Muscle of leg (tissue), 11 donors: Measurements from ENCODE around the gene ATP2C1. TPM values are rescaled to one million over a fixed set of nuclear protein-coding genes. Genes with fewer than 3 reads are reported as not detected.

Source experiments
- DNase-seq: peaks from one replicate; pipeline ENCODE4 v3.0.0; 2013
- H3K27ac ChIP-seq: one replicate; pipeline ENCODE4 v1.5.1; 2013; ENCODE audit warnings: mild to moderate bottlenecking, low read length, control low read depth
- H3K27me3 ChIP-seq: one replicate; pipeline ENCODE4 v1.6.1; 2013; ENCODE audit warnings: low read length; ENCODE audit not compliant: control insufficient read depth, insufficient read depth
- H3K36me3 ChIP-seq: one replicate; pipeline ENCODE4 v1.6.1; 2013; ENCODE audit warnings: low read length; ENCODE audit not compliant: control insufficient read depth, insufficient read depth
- H3K4me1 ChIP-seq: one replicate; pipeline ENCODE4 v1.6.1; 2013; ENCODE audit warnings: low read length; ENCODE audit not compliant: control insufficient read depth, insufficient read depth
- H3K4me3 ChIP-seq: one replicate; pipeline ENCODE4 v1.5.1; 2013; ENCODE audit warnings: low read length, control low read depth
- H3K9me3 ChIP-seq: replicated peaks from 2 replicates; pipeline ENCODE4 v1.6.1; 2013; ENCODE audit warnings: low read depth, low read length; ENCODE audit not compliant: control insufficient read depth
- WGBS: methylation state at CpG from one replicate; pipeline ENCODE4 v1.1.5; 2013; ENCODE audit warnings: missing lambda C conversion rate; ENCODE audit not compliant: insufficient coverage; 5-methylcytosine and 5-hydroxymethylcytosine counted together
- polyA plus RNA-seq, 8 donors: library from polyadenylated mRNA; unstranded; fragments of 120-200 nt; gene quantifications; one replicate each; pipeline versions ENCODE4 v1.2.1 to v1.2.3, GENCODE V29; 2013; ENCODE audit warnings: inconsistent platforms in 1 of 8, low replicate concordance in 1 of 8; ENCODE audit not compliant: insufficient read length in 8 of 8, insufficient read depth in 1 of 8
- total RNA-seq: library from RNA; stranded (reverse); fragments of 120-200 nt; gene quantifications from one replicate; pipeline ENCODE4 v1.2.4, GENCODE V29; 2013

Gene ATP2C1
- total and polyA plus RNA-seq, 9 donors = 46.5 to 92.6 (median 63.0) TPM

GRCh38 chr3:130894130-130894985 lies 474 bp downstream of the ATP2C1 start:
- DNase-seq = no peak
- Histone ChIP-seq H3K9me3 (no peaks in the 10 kb centered on the region), H3K4me3 (peak overlapping the region; percentile 71), H3K4me1 (no peaks in the 10 kb centered on the region), H3K27me3 (no peaks in the 10 kb centered on the region), H3K36me3 (no peaks in the 10 kb centered on the region), H3K27ac (peak overlapping the region; percentile 92)
- WGBS = 0% methylated on average over 19 of the region's 52 CpGs

- H3K4me3 ChIP-seq = peak overlapping the region; percentile 71
- no peaks in the 10 kb centered on the region for H3K27me3 ChIP-seq
- H3K36me3 ChIP-seq = no peaks in the 10 kb centered on the region
- no peaks in the 10 kb centered on the region for H3K4me1 ChIP-seq
- WGBS = 0% methylated on average over 1 of the region's 4 CpGs
- peak overlapping the region; percentile 92 for H3K27ac ChIP-seq
- peak; percentile 45 for DNase-seq
- no peaks in the 10 kb centered on the region for H3K9me3 ChIP-seq
Measured at GRCh38 chr3:130894986-130895280, 1.0 kb downstream of the ATP2C1 start.

GRCh38 chr3:130895690-130896488 lies 2.0 kb downstream of the ATP2C1 start:
- 59% methylated on average over 2 of the region's 5 CpGs for WGBS
- Histone ChIP-seq H3K4me3 (no peak overlapping the region), H3K27ac (no peak overlapping the region), H3K4me1 (no peaks in the 10 kb centered on the region), H3K27me3 (no peaks in the 10 kb centered on the region), H3K9me3 (no peaks in the 10 kb centered on the region), H3K36me3 (no peaks in the 10 kb centered on the region)
- DNase-seq = peak; percentile 21

- no peaks in the 10 kb centered on the region for H3K4me1 ChIP-seq
- 100% methylated on average over 1 of the region's 2 CpGs for WGBS
Measured at GRCh38 chr3:130897316-130897715, 3.4 kb downstream of the ATP2C1 start.

GRCh38 chr3:130900959-130901358 lies 7.1 kb downstream of the ATP2C1 start:
- Histone ChIP-seq H3K36me3 (no peaks in the 10 kb centered on the region), H3K9me3 (no peaks in the 10 kb centered on the region), H3K4me3 (no peak overlapping the region), H3K4me1 (no peaks in the 10 kb centered on the region), H3K27me3 (no peaks in the 10 kb centered on the region), H3K27ac (no peak overlapping the region)
- no peak for DNase-seq

More at GRCh38 chr3:130897316-130897715, 3.4 kb downstream of the ATP2C1 start:
- Histone ChIP-seq H3K27me3 (no peaks in the 10 kb centered on the region), H3K9me3 (no peaks in the 10 kb centered on the region), H3K4me3 (no peak overlapping the region), H3K36me3 (no peaks in the 10 kb centered on the region), H3K27ac (no peak overlapping the region)
- DNase-seq = no peak

- Histone ChIP-seq H3K27me3 (no peaks in the 10 kb centered on the region), H3K27ac (no peak overlapping the region), H3K4me1 (no peaks in the 10 kb centered on the region), H3K36me3 (no peaks in the 10 kb centered on the region), H3K4me3 (no peak overlapping the region), H3K9me3 (no peaks in the 10 kb centered on the region)
- WGBS = 70% methylated on average over 3 of the region's 6 CpGs
- no peak for DNase-seq
Measured at GRCh38 chr3:130901463-130902204, 7.8 kb downstream of the ATP2C1 start.

GRCh38 chr3:130903412-130903908 lies 9.6 kb downstream of the ATP2C1 start:
- DNase-seq = no peak
- H3K36me3 ChIP-seq = no peaks in the 10 kb centered on the region
- no peak overlapping the region for H3K27ac ChIP-seq
- no peak overlapping the region for H3K4me3 ChIP-seq
- WGBS = no CpG with 5 or more reads among the region's 1 CpG
- no peaks in the 10 kb centered on the region for H3K27me3 ChIP-seq
- H3K4me1 ChIP-seq = no peaks in the 10 kb centered on the region
- H3K9me3 ChIP-seq = no peaks in the 10 kb centered on the region

- H3K9me3 ChIP-seq = no peaks in the 10 kb centered on the region
- no peak for DNase-seq
- H3K4me1 ChIP-seq = no peaks in the 10 kb centered on the region
- no peak overlapping the region for H3K4me3 ChIP-seq
- WGBS = no CpG with 5 or more reads among the region's 1 CpG
- no peaks in the 10 kb centered on the region for H3K27me3 ChIP-seq
- no peaks in the 10 kb centered on the region for H3K36me3 ChIP-seq
- no peak overlapping the region for H3K27ac ChIP-seq
Measured at GRCh38 chr3:130904491-130904890, 10.6 kb downstream of the ATP2C1 start.

- Histone ChIP-seq H3K27ac (no peak overlapping the region), H3K4me3 (no peak overlapping the region), H3K4me1 (no peaks in the 10 kb centered on the region), H3K9me3 (no peaks in the 10 kb centered on the region), H3K36me3 (no peaks in the 10 kb centered on the region), H3K27me3 (no peaks in the 10 kb centered on the region)
- 13% methylated on average over 1 of the region's 1 CpG for WGBS
- peak; percentile 25 for DNase-seq
Measured at GRCh38 chr3:130905551-130905950, 11.7 kb downstream of the ATP2C1 start.
